Cardiac muscle cell (in vitro differentiated cells and primary cell): Measurements from ENCODE around the gene BAK1. TPM values are rescaled to one million over a fixed set of nuclear protein-coding genes. Genes with fewer than 3 reads are reported as not detected.
"Not testable (repeated sequence)": the region's sequence is repeated elsewhere in the genome, so short reads cannot be mapped to it uniquely, and the experiment has no call there.

Experiments
- DNase-seq, 2 donors: peaks; one replicate each; pipeline versions ENCODE4 v3.0.0 to v3.0.0-alpha.2; 2010 to 2017; ENCODE audit warnings: low read depth in 1 of 2, low spot score in 1 of 2
- H3K27ac ChIP-seq: fragments of 200-600 bp; sonication (generic); 2 replicates; pipeline ENCODE4 v1.5.1; 2016
- H3K27me3 ChIP-seq: fragments of 200-600 bp; sonication (generic); 2 replicates; pipeline ENCODE4 v1.6.0; 2016; ENCODE audit warnings: control low read depth
- H3K36me3 ChIP-seq: fragments of 200-600 bp; sonication (generic); 2 replicates; pipeline ENCODE4 v1.5.1; 2016; ENCODE audit warnings: control low read depth
- H3K4me1 ChIP-seq: fragments of 200-600 bp; sonication (generic); 2 replicates; pipeline ENCODE4 v1.8.1; 2017; ENCODE audit warnings: low read depth, mild to moderate bottlenecking, mixed run types
- H3K4me3 ChIP-seq: fragments of 200-600 bp; sonication (generic); 2 replicates; pipeline ENCODE4 v1.5.1; 2016; ENCODE audit warnings: mild to moderate bottlenecking
- H3K9me3 ChIP-seq: fragments of 200-600 bp; sonication (generic); 2 replicates; pipeline ENCODE4 v1.5.1; 2017; ENCODE audit warnings: low read depth, mild to moderate bottlenecking, control low read depth
- CTCF ChIP-seq: IDR thresholded peaks from 2 replicates; pipeline ENCODE4 v1.5.1; 2012; ENCODE audit warnings: low read depth, mild to moderate bottlenecking, low read length
- polyA plus RNA-seq: library from polyadenylated mRNA; unstranded; fragments of >200 nt; fragmentation: Nextera tagmentation; extraction: Ambion mirVana; gene quantifications from 2 replicates; pipeline ENCODE4 v1.2.1, GENCODE V29; 2016
- total RNA-seq: library from RNA; depleted of rRNA; stranded (reverse); fragments of >200 nt; gene quantifications from 2 replicates; pipeline ENCODE4 v1.2.3, GENCODE V29; 2016

BAK1 gene
- total and polyA plus RNA-seq, 2 experiments from 2014 or later: 39.0 to 85.3 TPM

GRCh38 chr6:33599413-33599938, 19.4 kb upstream of the BAK1 start:
- no peak for TF ChIP-seq CTCF
- H3K27me3 ChIP-seq: no peaks in the 10 kb centered on the region
- no peak for DNase-seq

GRCh38 chr6:33597551-33598322, 17.7 kb upstream of the BAK1 start:
- Histone ChIP-seq H3K4me3 (no peak overlapping the region), H3K4me1 (no peaks in the 10 kb centered on the region), H3K36me3 (no peaks in the 10 kb centered on the region), H3K27me3 (peaks cover 7% of the 10 kb centered on the region), H3K27ac (no peak overlapping the region), H3K9me3 (no peaks in the 10 kb centered on the region)
- DNase-seq: peak in 1 of 2 donors; percentile 57
- no peak for TF ChIP-seq CTCF

More at GRCh38 chr6:33599413-33599938, 19.4 kb upstream of the BAK1 start:
- H3K27ac ChIP-seq: no peak overlapping the region
- H3K9me3 ChIP-seq: no peaks in the 10 kb centered on the region
- no peaks in the 10 kb centered on the region for H3K36me3 ChIP-seq
- H3K4me3 ChIP-seq: no peak overlapping the region
- H3K4me1 ChIP-seq: no peaks in the 10 kb centered on the region

GRCh38 chr6:33596894-33597293, 16.8 kb upstream of the BAK1 start:
- H3K36me3 ChIP-seq, H3K9me3 ChIP-seq, H3K4me1 ChIP-seq, H3K27me3 ChIP-seq, DNase-seq, H3K4me3 ChIP-seq, H3K27ac ChIP-seq: not testable (repeated sequence)

GRCh38 chr6:33595001-33595846, 15.1 kb upstream of the BAK1 start:
- no peak for DNase-seq
- H3K36me3 ChIP-seq: no peaks in the 10 kb centered on the region
- no peak for TF ChIP-seq CTCF

GRCh38 chr6:33593414-33593727, 13.3 kb upstream of the BAK1 start:
- Histone ChIP-seq H3K4me3 (no peak overlapping the region), H3K27ac (no peak overlapping the region), H3K4me1 (peaks cover 10% of the 10 kb centered on the region), H3K9me3 (no peaks in the 10 kb centered on the region), H3K36me3 (no peaks in the 10 kb centered on the region), H3K27me3 (peaks cover 7% of the 10 kb centered on the region)
- no peak for TF ChIP-seq CTCF
- no peak for DNase-seq

More at GRCh38 chr6:33595001-33595846, 15.1 kb upstream of the BAK1 start:
- peaks cover 5% of the 10 kb centered on the region for H3K4me1 ChIP-seq
- no peaks in the 10 kb centered on the region for H3K9me3 ChIP-seq
- no peak overlapping the region for H3K4me3 ChIP-seq
- no peak overlapping the region for H3K27ac ChIP-seq
- H3K27me3 ChIP-seq: peaks cover 7% of the 10 kb centered on the region
